Subcutaneous abdominal adipose tissue (tissue), 5 donors: ENCODE results near the gene DDOST.

Experiments
- H3K27ac ChIP-seq: one replicate; pipeline ENCODE4 v1.7.0; 2013; ENCODE audit warnings: low read depth, mild to moderate bottlenecking, inconsistent platforms, low read length, moderate library complexity
- H3K27me3 ChIP-seq, 5 donors: one replicate each; pipeline ENCODE4 v1.7.0; 2013; ENCODE audit warnings: low read length in 5 of 5, inconsistent platforms in 1 of 5; ENCODE audit not compliant: control insufficient read depth in 5 of 5, insufficient read depth in 4 of 5
- H3K36me3 ChIP-seq, 5 donors: one replicate each; pipeline ENCODE4 v1.7.0; 2013; ENCODE audit warnings: low read length in 5 of 5; ENCODE audit not compliant: control insufficient read depth in 5 of 5, insufficient read depth in 5 of 5
- H3K4me1 ChIP-seq, 5 donors: one replicate each; pipeline ENCODE4 v1.7.0; 2013; ENCODE audit warnings: low read length in 5 of 5, mild to moderate bottlenecking in 3 of 5, moderate library complexity in 1 of 5; ENCODE audit not compliant: control insufficient read depth in 5 of 5, insufficient read depth in 5 of 5
- H3K4me3 ChIP-seq, 5 donors: one replicate each; pipeline ENCODE4 v1.7.0; 2013; ENCODE audit warnings: low read length in 5 of 5, low read depth in 1 of 5
- H3K9ac ChIP-seq, 5 donors: one replicate each; pipeline ENCODE4 v1.7.0; 2013; ENCODE audit warnings: low read length in 5 of 5, mild to moderate bottlenecking in 4 of 5, moderate library complexity in 3 of 5
- H3K9me3 ChIP-seq, 5 donors: one replicate each; pipeline ENCODE4 v1.7.0; 2013; ENCODE audit warnings: low read length in 5 of 5; ENCODE audit not compliant: control insufficient read depth in 5 of 5
- donor health status: healthy.
- donor health status: healthy.
- donor health status: healthy.
- donor health status: healthy.
- donor health status: healthy.

The DDOST gene

GRCh38 chr1:20663969-20664715, 3.0 kb upstream of the DDOST start:
- no peak overlapping the region for H3K9ac ChIP-seq
- no peak overlapping the region for H3K27ac ChIP-seq
- H3K4me3 ChIP-seq: no peak overlapping the region
- peaks cover 0 to 3% (median 0%) of the 10 kb centered on the region in 5 donors for H3K36me3 ChIP-seq
- no peaks in the 10 kb centered on the region for H3K9me3 ChIP-seq
- H3K4me1 ChIP-seq: peaks cover 5 to 35% (median 23%) of the 10 kb centered on the region in 5 donors
- peaks cover 0 to 5% (median 0%) of the 10 kb centered on the region in 5 donors for H3K27me3 ChIP-seq

DNA sequence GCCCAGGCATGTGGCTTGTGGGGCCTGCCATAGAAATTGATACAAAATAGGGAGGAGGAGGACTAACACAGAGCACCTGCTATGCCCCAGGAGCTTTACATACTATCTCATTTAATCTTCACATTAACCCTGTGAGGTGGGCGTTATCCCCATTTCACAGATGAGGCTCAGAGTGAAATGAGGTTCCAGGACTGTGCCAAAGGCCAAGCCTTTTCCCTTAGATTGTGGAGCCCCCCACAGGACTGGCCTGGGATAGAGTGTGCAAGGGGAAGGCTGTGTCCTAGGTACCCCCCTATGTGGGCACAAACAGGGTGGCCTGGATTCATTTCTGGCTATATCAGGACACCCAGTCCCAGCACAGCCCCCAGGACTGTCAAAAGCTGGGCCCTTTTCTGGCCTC, 2.2 kb upstream of the DDOST start:
- peaks cover 0 to 4% (median 0%) of the 10 kb centered on the region in 5 donors for H3K36me3 ChIP-seq
- H3K27ac ChIP-seq: no peak overlapping the region
- no peak overlapping the region for H3K4me3 ChIP-seq
- H3K27me3 ChIP-seq: peaks cover 0 to 5% (median 0%) of the 10 kb centered on the region in 5 donors
- no peaks in the 10 kb centered on the region for H3K9me3 ChIP-seq
- H3K9ac ChIP-seq: no peak overlapping the region
- H3K4me1 ChIP-seq: peaks cover 5 to 35% (median 23%) of the 10 kb centered on the region in 5 donors

DNA sequence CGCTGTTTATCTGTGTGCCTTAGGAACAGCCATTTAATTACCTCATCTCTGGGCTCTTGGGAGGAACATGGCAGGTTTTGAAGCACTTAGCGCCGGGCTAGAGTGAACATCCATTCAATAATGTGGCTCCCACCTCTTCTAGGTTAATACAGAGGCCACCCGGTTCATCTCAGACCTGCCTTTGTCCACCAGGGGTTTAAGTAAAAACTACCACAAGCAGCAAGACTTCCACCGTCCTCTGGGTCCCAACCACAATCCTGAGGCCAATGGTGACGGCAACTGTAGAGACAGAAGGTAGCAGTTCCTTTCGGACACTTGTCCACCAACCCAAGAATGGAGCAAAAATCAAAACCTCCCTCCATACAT, 924 bp upstream of the DDOST start:
- Histone ChIP-seq H3K9ac (peak overlapping the region; percentile 49 to 93 (median 73)), H3K27me3 (peaks cover 0 to 5% (median 0%) of the 10 kb centered on the region in 5 donors), H3K27ac (peak overlapping the region; percentile 60), H3K9me3 (no peaks in the 10 kb centered on the region), H3K4me1 (peaks cover 5 to 35% (median 23%) of the 10 kb centered on the region in 5 donors), H3K4me3 (peak overlapping the region; percentile 73 to 97 (median 97)), H3K36me3 (peaks cover 0 to 17% (median 10%) of the 10 kb centered on the region in 5 donors)

DNA sequence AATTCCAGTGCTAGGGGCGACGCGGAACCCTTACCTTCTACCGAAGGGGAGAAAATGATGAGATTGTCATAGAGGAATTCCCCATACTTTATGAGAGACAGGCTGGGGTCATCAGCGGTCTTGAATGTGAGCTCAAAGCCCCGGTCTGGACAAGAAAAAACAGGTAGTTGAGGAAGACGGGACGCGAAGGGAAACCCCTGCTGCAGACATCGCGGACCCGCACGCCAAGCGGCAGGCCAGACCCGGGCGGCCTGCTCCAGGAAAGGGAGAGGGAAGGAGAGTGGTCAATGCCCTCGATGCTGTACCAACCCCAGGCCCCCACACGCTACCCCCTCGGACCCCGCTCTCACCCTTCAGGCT, 342 bp downstream of the DDOST start:
- peaks cover 5 to 33% (median 23%) of the 10 kb centered on the region in 5 donors for H3K4me1 ChIP-seq
- H3K27me3 ChIP-seq: no peaks in the 10 kb centered on the region
- H3K4me3 ChIP-seq: peak overlapping the region; percentile 79 to 97 (median 97)
- H3K9ac ChIP-seq: peak overlapping the region; percentile 35 to 86 (median 80)
- peak overlapping the region; percentile 60 for H3K27ac ChIP-seq
- H3K9me3 ChIP-seq: no peaks in the 10 kb centered on the region
- peaks cover 0 to 28% (median 22%) of the 10 kb centered on the region in 5 donors for H3K36me3 ChIP-seq

GRCh38 chr1:20660363-20660762, 806 bp downstream of the DDOST start:
- Histone ChIP-seq H3K27me3 (no peaks in the 10 kb centered on the region), H3K4me1 (peaks cover 5 to 30% (median 23%) of the 10 kb centered on the region in 5 donors), H3K4me3 (peak overlapping the region; percentile 79 to 97 (median 97)), H3K9ac (peak overlapping the region; percentile 35 to 86 (median 80)), H3K9me3 (no peaks in the 10 kb centered on the region), H3K27ac (peak overlapping the region; percentile 60), H3K36me3 (peaks cover 0 to 30% (median 27%) of the 10 kb centered on the region in 5 donors)

DNA sequence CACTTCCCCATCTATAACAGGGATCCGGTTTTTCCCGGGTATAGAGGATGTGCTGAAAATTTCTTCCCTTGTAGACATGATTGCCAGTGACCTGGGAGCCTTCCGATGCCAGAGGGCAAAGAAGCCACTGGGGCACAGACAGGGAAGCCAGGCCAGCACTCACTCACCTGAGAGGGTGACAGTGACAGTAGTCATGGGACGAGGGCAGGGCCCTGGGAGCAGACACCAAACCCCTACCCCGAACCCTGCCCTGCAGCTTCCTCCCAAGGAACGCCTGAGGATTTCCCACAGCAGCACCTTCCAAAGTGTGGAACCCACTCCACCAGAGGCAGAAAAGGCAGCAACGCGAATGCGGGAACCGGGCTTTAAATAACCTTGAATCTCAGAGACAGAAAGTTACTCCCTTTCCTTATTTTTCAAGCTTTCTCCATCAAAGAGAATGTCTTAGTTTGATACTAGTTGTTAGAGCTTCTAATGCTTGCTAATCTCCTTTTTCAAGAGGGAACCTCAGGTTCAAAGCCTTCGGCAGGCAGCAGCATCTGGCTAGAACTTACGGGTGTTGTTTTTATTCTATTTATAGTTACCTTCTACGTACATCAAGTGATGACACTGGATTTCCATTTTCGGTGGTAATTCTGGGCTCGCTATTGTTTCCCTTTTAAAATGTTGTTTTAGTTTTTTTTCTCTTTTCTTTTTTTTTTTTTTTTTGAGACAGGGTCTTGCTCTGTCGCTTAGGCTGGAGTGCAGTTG, 2.8 kb downstream of the DDOST start:
- Histone ChIP-seq H3K4me1 (peaks cover 5 to 36% (median 23%) of the 10 kb centered on the region in 5 donors), H3K36me3 (peaks cover 0 to 49% (median 43%) of the 10 kb centered on the region in 5 donors), H3K9ac (no peak overlapping the region), H3K27me3 (no peaks in the 10 kb centered on the region), H3K4me3 (no peak overlapping the region), H3K9me3 (no peaks in the 10 kb centered on the region), H3K27ac (no peak overlapping the region)

DNA sequence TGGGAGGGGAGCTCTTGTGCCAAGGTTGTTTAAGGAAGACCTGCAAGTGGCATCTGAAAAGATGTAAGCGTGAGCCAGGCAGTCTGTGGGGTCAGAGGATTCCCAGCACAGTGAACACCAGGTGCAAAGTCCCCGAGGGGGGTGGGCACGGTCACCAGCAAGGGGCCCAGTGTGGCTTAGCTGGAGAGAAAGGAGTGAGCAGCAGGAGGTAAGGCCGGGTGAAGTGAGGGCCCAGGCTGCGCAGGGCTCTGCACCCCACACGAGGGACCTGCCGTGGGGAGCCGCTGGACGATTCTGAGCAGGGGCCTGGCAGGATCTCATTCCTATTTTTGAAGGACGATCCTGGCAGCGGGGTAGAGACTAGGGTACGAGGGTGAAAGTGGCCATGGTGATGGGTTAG, 4.1 kb downstream of the DDOST start:
- Histone ChIP-seq H3K27me3 (no peaks in the 10 kb centered on the region), H3K27ac (no peak overlapping the region), H3K9ac (no peak overlapping the region), H3K9me3 (no peaks in the 10 kb centered on the region), H3K4me1 (peaks cover 5 to 33% (median 20%) of the 10 kb centered on the region in 5 donors), H3K36me3 (peaks cover 0 to 63% (median 57%) of the 10 kb centered on the region in 5 donors), H3K4me3 (no peak overlapping the region)

GRCh38 chr1:20654104-20654690, 7.0 kb downstream of the DDOST start:
- Histone ChIP-seq H3K27ac (no peak overlapping the region), H3K9ac (no peak overlapping the region), H3K4me3 (no peak overlapping the region), H3K4me1 (peaks cover 0 to 8% (median 0%) of the 10 kb centered on the region in 5 donors), H3K27me3 (no peaks in the 10 kb centered on the region), H3K36me3 (peaks cover 8 to 90% (median 82%) of the 10 kb centered on the region in 5 donors), H3K9me3 (no peaks in the 10 kb centered on the region)

DNA sequence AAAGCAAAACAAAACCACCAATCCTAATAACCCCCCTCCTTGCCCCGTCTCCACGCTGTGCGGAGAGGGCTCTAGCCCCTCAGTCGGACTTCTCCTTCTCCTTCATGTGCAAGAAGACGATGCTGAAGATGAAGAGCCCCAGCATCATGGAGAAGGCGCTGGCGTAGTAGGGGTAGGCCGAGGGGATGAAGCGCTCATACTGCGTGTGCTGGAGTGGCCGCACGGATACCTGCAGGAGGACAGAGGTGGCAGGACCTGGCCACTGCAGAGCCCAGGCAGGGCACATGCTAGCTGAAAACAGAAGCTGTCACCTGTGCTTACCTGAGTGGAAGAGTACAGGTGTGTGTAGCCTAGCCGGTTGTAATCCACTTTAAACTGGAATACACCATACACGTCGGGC, 8.9 kb downstream of the DDOST start:
- Histone ChIP-seq H3K27me3 (no peaks in the 10 kb centered on the region), H3K27ac (no peak overlapping the region), H3K9me3 (no peaks in the 10 kb centered on the region), H3K36me3 (peaks cover 8 to 98% (median 89%) of the 10 kb centered on the region in 5 donors), H3K9ac (no peak overlapping the region), H3K4me3 (no peak overlapping the region), H3K4me1 (peaks cover 0 to 7% (median 0%) of the 10 kb centered on the region in 5 donors)
